Mammary epithelial cell (primary cell): Measurements from ENCODE around the gene ERI3.
A peak's percentile ranks its signal among the peaks of the same experiment; 100 is the strongest.

ENCODE experiments used
- CTCF ChIP-seq, 2 donors: IDR thresholded peaks in 1 of 2; conservative IDR thresholded peaks in 1 of 2; 2 replicates each; pipeline ENCODE4 v1.5.1; 2011 to 2012; ENCODE audit warnings: inconsistent platforms in 2 of 2, low read length in 2 of 2, mild to moderate bottlenecking in 2 of 2, control low read depth in 1 of 2, low read depth in 1 of 2; ENCODE audit not compliant: insufficient read depth in 1 of 2; ENCODE audit errors: extremely low read depth in 1 of 2
- EZH2 ChIP-seq: IDR thresholded peaks from 2 replicates; pipeline ENCODE4 v1.6.1; 2012; ENCODE audit warnings: low read length, inconsistent platforms, borderline replicate concordance

DNA sequence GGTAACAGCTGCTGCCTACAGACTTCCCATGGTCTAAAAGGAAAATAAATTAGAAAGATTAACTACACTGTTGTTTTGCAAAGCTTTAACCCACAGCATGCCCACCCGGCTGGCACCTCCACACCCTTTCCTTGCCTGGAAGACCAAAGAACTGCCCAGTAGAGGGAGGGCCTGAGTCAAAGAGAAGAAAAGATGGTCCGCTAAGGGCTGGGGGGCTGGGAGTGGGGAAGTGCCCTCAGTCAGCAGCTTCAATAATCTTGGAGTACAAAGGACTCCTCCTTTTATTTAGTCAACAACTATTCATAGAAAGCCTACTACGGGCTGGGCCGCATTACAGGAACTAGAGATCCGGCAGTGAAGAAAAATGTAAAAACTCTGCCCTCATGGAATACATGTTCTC, 40.6 kb downstream of the ERI3 start:
- no peak for TF ChIP-seq EZH2
- TF ChIP-seq CTCF (conservative IDR thresholded peaks at IDR 0.05 in 1 of 2, IDR thresholded peaks at IDR 0.05 in 1 of 2; ENCODE audit: extremely low read depth in 1 of 2, insufficient read depth in 1 of 2, low read depth in 1 of 2, low read length in 2 of 2), result peak in 1 of 2 donors; percentile 16
